HG03354 (cell line): ENCODE data around the gene SEMA6D.

Experiments
- ATAC-seq: cut with Tn5 transposase; IDR thresholded peaks from one replicate; pipeline ENCODE4 v1.9.1; 2021; ENCODE audit warnings: mild to moderate bottlenecking; ENCODE audit not compliant: unreplicated experiment, poor library complexity, severe bottlenecking

Gene SEMA6D

GRCh38 chr15:47812470-47812999 lies 95.2 kb downstream of the SEMA6D start:
- peak; percentile 73 for ATAC-seq

GRCh38 chr15:47813748-47814384 lies 96.6 kb downstream of the SEMA6D start:
- peak; percentile 87 for ATAC-seq

GRCh38 chr15:47814620-47815019 lies 97.3 kb downstream of the SEMA6D start:
- ATAC-seq, result peak; percentile 32

- ATAC-seq, result no peak
Observed at GRCh38 chr15:47817969-47818548, 100.8 kb downstream of the SEMA6D start.

GRCh38 chr15:47819158-47819557 lies 101.9 kb downstream of the SEMA6D start:
- ATAC-seq, result no peak

GRCh38 chr15:47820057-47820746 lies 102.9 kb downstream of the SEMA6D start:
- no peak for ATAC-seq

GRCh38 chr15:47820747-47821319 lies 103.5 kb downstream of the SEMA6D start:
- ATAC-seq, result no peak

- ATAC-seq, result no peak
Observed at GRCh38 chr15:47822048-47822447, 104.7 kb downstream of the SEMA6D start.
